ENCODE data around the gene SMAD3. TPM values are rescaled to one million over a fixed set of nuclear protein-coding genes. Genes with fewer than 3 reads are reported as not detected.

Gene SMAD3
- total RNA-seq, 1 experiment from 2014 or later = 89.2 TPM

GRCh38 chr15:67035886-67036285 is 29.5 kb upstream of the SMAD3 start:
- no peak overlapping the region for H2AFZ ChIP-seq (ENCODE audit: low read depth, low read length, poor library complexity, severe bottlenecking)
- DNase-seq (ENCODE audit: low read depth, low spot score) (no peak), ATAC-seq (no peak)
- H3K4me3 ChIP-seq (replicated peaks in 1 of 2; ENCODE audit: low read depth in 1 of 2, low read length in 2 of 2) = no peak overlapping the region
- intact Hi-C loops (cut with micrococcal nuclease) = no loop called here
- H3K4me1 ChIP-seq (ENCODE audit: control insufficient read depth in 1 of 2, insufficient read depth in 2 of 2, low read length in 2 of 2) = peaks cover 0 to 22% of the 10 kb centered on the region in 2 experiments; a peak in 3 of 4 replicates
- BruUV-seq (replicated peaks) = no TSS peak
- H3K79me2 ChIP-seq (ENCODE audit: insufficient read depth, low read length) = no peaks in the 10 kb centered on the region
- no peaks in the 10 kb centered on the region for H3K9me2 ChIP-seq (ENCODE audit: insufficient read depth)
- RAD21 ChIA-PET (ENCODE audit: low non-redundant PET in 1 of 2, low total read pairs in 2 of 2, uncharacterized antibody in 2 of 2, unreplicated experiment in 2 of 2) = no interaction called here
- CTCF ChIA-PET = no interaction called here
- no peak overlapping the region for H3K9ac ChIP-seq (ENCODE audit: low read length)
- no peaks in the 10 kb centered on the region for H4K20me1 ChIP-seq (ENCODE audit: insufficient read depth)
- H3K27ac ChIP-seq (ENCODE audit: low read depth, low read length) = no peak overlapping the region
- POLR2A ChIA-PET = no interaction called here
- TF ChIP-seq POLR2AphosphoS5 (IDR thresholded peaks at IDR 0.05; ENCODE audit: low read depth, low read length) (no peak), ZFX (IDR thresholded peaks at IDR 0.05) (no peak), RAD21 (IDR thresholded peaks at IDR 0.05; ENCODE audit: low read depth) (no peak), ZBTB33 (IDR thresholded peaks at IDR 0.05; ENCODE audit: extremely low read depth, insufficient replicate concordance, low read length) (no peak), SP1 (IDR thresholded peaks at IDR 0.05; ENCODE audit: low read depth) (no peak), MAX (IDR thresholded peaks at IDR 0.05) (no peak), EGR1 (IDR thresholded peaks at IDR 0.05; ENCODE audit: low read depth) (no peak)
- H3K27me3 ChIP-seq (ENCODE audit: insufficient read depth, low read length) = no peaks in the 10 kb centered on the region
- H3K4me2 ChIP-seq (ENCODE audit: low read length) = no peak overlapping the region
- H3K36me3 ChIP-seq (ENCODE audit: control insufficient read depth in 1 of 2, insufficient read depth in 2 of 2, low read length in 2 of 2) = no peaks in the 10 kb centered on the region
- no peaks in the 10 kb centered on the region for H3K9me3 ChIP-seq (ENCODE audit: control insufficient read depth in 1 of 2, insufficient read depth in 1 of 2, low read depth in 1 of 2, low read length in 2 of 2)
